ENCODE measurements around the gene ARGLU1.

DNA sequence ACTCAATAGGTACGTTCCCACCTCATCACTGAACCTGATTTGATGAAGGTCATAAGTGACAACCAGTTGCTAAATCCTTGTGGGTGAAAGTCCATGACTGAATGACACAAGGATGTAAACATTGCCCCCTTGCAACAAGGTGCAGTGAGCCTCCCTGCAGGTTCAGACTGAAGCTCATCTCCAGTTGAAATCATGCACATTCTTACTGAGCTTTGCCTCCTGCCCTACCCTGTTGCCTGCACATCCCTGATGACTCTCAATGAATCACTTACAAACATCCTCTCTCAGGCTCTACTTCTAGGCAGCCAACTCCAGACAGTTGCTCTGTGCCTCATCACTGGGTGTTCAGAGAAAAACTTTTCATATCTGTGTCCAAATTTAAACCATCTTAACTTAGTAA is 42.5 kb upstream of the ARGLU1 start:
- TF ChIP-seq, protein P1, sequence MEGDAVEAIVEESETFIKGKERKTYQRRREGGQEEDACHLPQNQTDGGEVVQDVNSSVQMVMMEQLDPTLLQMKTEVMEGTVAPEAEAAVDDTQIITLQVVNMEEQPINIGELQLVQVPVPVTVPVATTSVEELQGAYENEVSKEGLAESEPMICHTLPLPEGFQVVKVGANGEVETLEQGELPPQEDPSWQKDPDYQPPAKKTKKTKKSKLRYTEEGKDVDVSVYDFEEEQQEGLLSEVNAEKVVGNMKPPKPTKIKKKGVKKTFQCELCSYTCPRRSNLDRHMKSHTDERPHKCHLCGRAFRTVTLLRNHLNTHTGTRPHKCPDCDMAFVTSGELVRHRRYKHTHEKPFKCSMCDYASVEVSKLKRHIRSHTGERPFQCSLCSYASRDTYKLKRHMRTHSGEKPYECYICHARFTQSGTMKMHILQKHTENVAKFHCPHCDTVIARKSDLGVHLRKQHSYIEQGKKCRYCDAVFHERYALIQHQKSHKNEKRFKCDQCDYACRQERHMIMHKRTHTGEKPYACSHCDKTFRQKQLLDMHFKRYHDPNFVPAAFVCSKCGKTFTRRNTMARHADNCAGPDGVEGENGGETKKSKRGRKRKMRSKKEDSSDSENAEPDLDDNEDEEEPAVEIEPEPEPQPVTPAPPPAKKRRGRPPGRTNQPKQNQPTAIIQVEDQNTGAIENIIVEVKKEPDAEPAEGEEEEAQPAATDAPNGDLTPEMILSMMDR (IDR thresholded peaks at IDR 0.05 in 4 of 5, conservative IDR thresholded peaks at IDR 0.05 in 1 of 5), result no peak
- no peak for TF ChIP-seq POLR2A (IDR thresholded peaks at IDR 0.05)

All from gastrocnemius medialis (tissue), 4 donors.